ENCODE data around the gene MBLAC2. TPM values are rescaled to one million over a fixed set of nuclear protein-coding genes. Genes with fewer than 3 reads are reported as not detected.

MBLAC2 gene
- total RNA-seq, 2 donors from 2014 or later: 6.0 to 13.8 TPM

DNA sequence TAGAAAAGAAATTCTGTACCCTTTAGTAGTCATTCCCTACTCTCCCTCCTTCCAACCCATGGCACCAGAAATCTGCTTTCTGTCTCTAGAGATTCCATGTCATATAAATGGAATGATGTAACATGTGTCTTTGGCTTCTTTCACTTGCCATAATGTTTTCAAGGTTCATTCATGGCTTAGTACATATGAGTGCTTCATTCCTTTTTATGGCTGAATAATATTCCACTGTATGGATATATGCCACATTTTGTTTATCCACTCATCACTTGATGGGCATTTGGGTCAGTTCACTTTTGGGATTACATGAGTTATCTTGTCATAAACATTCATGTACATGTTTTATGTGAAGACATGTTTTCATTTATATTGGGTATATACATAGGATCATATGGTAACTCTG is 19.5 kb upstream of the MBLAC2 start:
- ATAC-seq: no peak
- Histone ChIP-seq H3K27ac (no peak overlapping the region), H3K4me3 (no peak overlapping the region), H3K4me1 (no peaks in the 10 kb centered on the region), H3K36me3 (replicated peaks in 1 of 2; ENCODE audit: insufficient read depth in 1 of 2, low read depth in 2 of 2) (no peaks in the 10 kb centered on the region), H3K27me3 (peaks cover 0 to 3% of the 10 kb centered on the region in 2 donors), H3K9me3 (no peaks in the 10 kb centered on the region)
- DNase-seq: no peak
- TF ChIP-seq POLR2A (IDR thresholded peaks at IDR 0.05) (no peak), CTCF (IDR thresholded peaks at IDR 0.05) (no peak)
- intact Hi-C loops (cut with DNase I): no loop called here

GRCh38 chr5:90488791-90489190 is 14.2 kb upstream of the MBLAC2 start:
- intact Hi-C loops (cut with DNase I): no loop called here
- 26% methylated on average over 2 of the region's 2 CpGs for WGBS, 2 donors

GRCh38 chr5:90484540-90484939 is 10.0 kb upstream of the MBLAC2 start:
- no peak for ATAC-seq
- Histone ChIP-seq H3K4me3 (no peak overlapping the region), H3K9me3 (no peaks in the 10 kb centered on the region), H3K36me3 (replicated peaks in 1 of 2; ENCODE audit: insufficient read depth in 1 of 2, low read depth in 2 of 2) (no peaks in the 10 kb centered on the region), H3K27ac (no peak overlapping the region), H3K27me3 (no peaks in the 10 kb centered on the region), H3K4me1 (no peaks in the 10 kb centered on the region)
- TF ChIP-seq POLR2A (IDR thresholded peaks at IDR 0.05) (no peak), CTCF (IDR thresholded peaks at IDR 0.05) (no peak)
- intact Hi-C loops (cut with DNase I): no loop called here
- 55 to 66% methylated on average over 3 of the region's 3 CpGs for WGBS, 2 donors
- DNase-seq: no peak

More at GRCh38 chr5:90488791-90489190, 14.2 kb upstream of the MBLAC2 start:
- no peaks in the 10 kb centered on the region for H3K36me3 ChIP-seq (replicated peaks in 1 of 2; ENCODE audit: insufficient read depth in 1 of 2, low read depth in 2 of 2)
- no peaks in the 10 kb centered on the region for H3K27me3 ChIP-seq
- H3K9me3 ChIP-seq: no peaks in the 10 kb centered on the region
- ATAC-seq (no peak), DNase-seq (no peak)
- TF ChIP-seq CTCF (IDR thresholded peaks at IDR 0.05) (no peak), POLR2A (IDR thresholded peaks at IDR 0.05) (no peak)
- no peak overlapping the region for H3K4me3 ChIP-seq
- no peak overlapping the region for H3K27ac ChIP-seq
- no peaks in the 10 kb centered on the region for H3K4me1 ChIP-seq

DNA sequence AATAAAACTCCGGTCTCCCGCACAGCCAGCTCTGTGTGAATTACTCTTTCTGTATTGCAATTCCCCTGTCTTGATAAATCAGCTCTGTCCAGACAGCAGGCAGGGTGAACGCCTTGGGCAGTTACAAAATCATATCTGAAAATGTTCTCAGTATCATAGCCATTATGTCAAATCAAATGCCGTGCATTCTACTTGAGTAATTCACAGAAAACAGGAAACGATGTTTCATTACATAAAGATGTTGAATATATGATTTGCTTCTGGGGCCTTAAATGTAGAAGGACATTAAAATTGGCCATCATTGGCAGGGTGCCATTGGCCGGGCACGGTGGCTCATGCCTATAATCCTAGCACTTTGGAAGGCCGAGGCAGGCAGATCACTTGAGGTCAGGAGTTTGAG is 8.6 kb upstream of the MBLAC2 start:
- H3K4me1 ChIP-seq: no peaks in the 10 kb centered on the region
- H3K36me3 ChIP-seq (replicated peaks in 1 of 2; ENCODE audit: insufficient read depth in 1 of 2, low read depth in 2 of 2): no peaks in the 10 kb centered on the region
- TF ChIP-seq POLR2A (IDR thresholded peaks at IDR 0.05): no peak
- no peak for TF ChIP-seq CTCF (IDR thresholded peaks at IDR 0.05)
- no peak overlapping the region for H3K4me3 ChIP-seq
- intact Hi-C loops (cut with DNase I): no loop called here
- WGBS, 2 donors: 86 to 90% methylated on average over 8 of the region's 8 CpGs
- ATAC-seq (no peak), DNase-seq (no peak)
- H3K27ac ChIP-seq: no peak overlapping the region
- no peaks in the 10 kb centered on the region for H3K27me3 ChIP-seq
- H3K9me3 ChIP-seq: no peaks in the 10 kb centered on the region

- Histone ChIP-seq H3K9me3 (no peaks in the 10 kb centered on the region), H3K27ac (no peak overlapping the region), H3K36me3 (replicated peaks in 1 of 2; ENCODE audit: insufficient read depth in 1 of 2, low read depth in 2 of 2) (no peaks in the 10 kb centered on the region), H3K4me1 (no peaks in the 10 kb centered on the region), H3K4me3 (no peak overlapping the region), H3K27me3 (no peaks in the 10 kb centered on the region)
- TF ChIP-seq CTCF (IDR thresholded peaks at IDR 0.05) (no peak), POLR2A (IDR thresholded peaks at IDR 0.05) (no peak)
- WGBS, 2 donors: 56 to 62% methylated on average over 1 of the region's 1 CpG
- no peak for DNase-seq
- intact Hi-C loops (cut with DNase I): no loop called here
- ATAC-seq: no peak
Measured at GRCh38 chr5:90480699-90481098, 6.1 kb upstream of the MBLAC2 start.

All from body of pancreas (tissue), 4 donors.